SK-N-MC (cell line): ENCODE measurements around the gene LLGL2.

ENCODE experiments used
- DNase-seq: peaks from one replicate; pipeline ENCODE4 v3.0.0-alpha.2; 2011; ENCODE audit warnings: low read depth, low spot score
- H3K27ac ChIP-seq: fragments of 200-600 bp; sonication (generic); 2 replicates; pipeline ENCODE4 v1.5.1; 2016; ENCODE audit warnings: mixed run types
- H3K36me3 ChIP-seq: fragments of 200-600 bp; sonication (generic); 2 replicates; pipeline ENCODE4 v1.6.1; 2017; ENCODE audit warnings: antibody characterized with exemption, low read length, mixed read lengths; ENCODE audit not compliant: insufficient read depth
- H3K4me3 ChIP-seq: fragments of 200-600 bp; sonication (generic); 2 replicates; pipeline ENCODE4 v1.5.1; 2016
- H3K9ac ChIP-seq: fragments of 200-600 bp; sonication (generic); 2 replicates; pipeline ENCODE4 v1.8.0; 2017; ENCODE audit warnings: mixed run types, mixed read lengths; ENCODE audit not compliant: insufficient read length
- H3K9me3 ChIP-seq: fragments of 200-600 bp; sonication (generic); 2 replicates; pipeline ENCODE4 v1.6.1; 2017; ENCODE audit warnings: low read depth, mild to moderate bottlenecking, antibody characterized with exemption, low read length, moderate library complexity, mixed read lengths
- EZH2 ChIP-seq: fragments of 200-600 bp; sonication (generic); IDR thresholded peaks from one replicate; pipeline ENCODE4 v1.6.1; 2017; ENCODE audit warnings: antibody characterized with exemption
- FOXP2 ChIP-seq: optimal IDR thresholded peaks from 2 replicates; pipeline ENCODE3; 2011; ENCODE audit warnings: mild to moderate bottlenecking, moderate library complexity; ENCODE audit not compliant: insufficient read depth; ENCODE audit errors: extremely low read length, control extremely low read depth
- POLR2AphosphoS5 ChIP-seq: IDR thresholded peaks from 2 replicates; pipeline ENCODE4 v1.6.1; 2012; ENCODE audit warnings: mild to moderate bottlenecking, low read depth, low read length, borderline replicate concordance

The LLGL2 gene

DNA sequence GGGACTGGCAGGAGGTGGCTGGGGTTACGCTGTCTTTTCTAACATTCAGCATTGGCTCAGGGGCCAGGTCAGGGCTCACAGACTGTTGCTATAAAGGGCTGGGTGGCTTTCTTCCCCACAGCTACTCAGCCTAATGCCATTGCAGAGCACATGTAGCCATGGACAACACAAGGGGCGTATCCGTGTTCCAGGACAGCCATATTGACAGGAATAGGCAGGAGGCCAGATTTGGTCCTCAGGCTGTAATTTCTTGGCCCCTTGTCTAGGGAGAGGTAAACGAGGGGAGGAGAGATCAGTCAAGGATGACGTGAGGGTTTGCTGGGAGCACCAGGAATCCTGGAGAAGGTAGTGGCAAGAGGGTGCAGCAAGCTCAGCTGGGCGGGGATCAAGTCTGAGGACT lies 40.9 kb downstream of the LLGL2 start:
- H3K9me3 ChIP-seq = no peaks in the 10 kb centered on the region
- no peak for DNase-seq
- no peak overlapping the region for H3K4me3 ChIP-seq
- H3K27ac ChIP-seq = no peak overlapping the region
- TF ChIP-seq EZH2 = no peak
- TF ChIP-seq FOXP2 = no peak
- no peak for TF ChIP-seq POLR2AphosphoS5
- H3K36me3 ChIP-seq = no peaks in the 10 kb centered on the region
- no peak overlapping the region for H3K9ac ChIP-seq

DNA sequence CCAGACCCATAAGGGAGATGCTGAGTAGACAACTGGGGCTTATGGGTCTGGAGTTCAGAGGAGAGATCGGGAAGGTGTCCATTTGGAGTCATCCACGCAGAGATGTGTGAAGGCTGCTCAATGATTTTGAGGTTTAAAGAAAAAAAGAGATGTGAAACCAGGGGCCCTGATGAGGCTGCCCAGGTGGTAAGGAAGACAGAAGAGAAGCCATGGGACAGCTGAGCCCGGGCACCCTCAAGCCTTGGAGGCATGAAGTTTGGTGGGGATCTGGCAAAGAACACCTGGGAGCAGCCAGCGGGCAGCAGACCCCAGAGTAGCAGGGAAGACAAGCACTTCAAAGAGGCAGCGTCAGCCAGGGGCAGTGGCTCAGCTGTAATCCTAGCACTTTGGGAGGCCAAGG lies 41.3 kb downstream of the LLGL2 start:
- Histone ChIP-seq H3K9ac (no peak overlapping the region), H3K36me3 (no peaks in the 10 kb centered on the region)
- DNase-seq = no peak

DNA sequence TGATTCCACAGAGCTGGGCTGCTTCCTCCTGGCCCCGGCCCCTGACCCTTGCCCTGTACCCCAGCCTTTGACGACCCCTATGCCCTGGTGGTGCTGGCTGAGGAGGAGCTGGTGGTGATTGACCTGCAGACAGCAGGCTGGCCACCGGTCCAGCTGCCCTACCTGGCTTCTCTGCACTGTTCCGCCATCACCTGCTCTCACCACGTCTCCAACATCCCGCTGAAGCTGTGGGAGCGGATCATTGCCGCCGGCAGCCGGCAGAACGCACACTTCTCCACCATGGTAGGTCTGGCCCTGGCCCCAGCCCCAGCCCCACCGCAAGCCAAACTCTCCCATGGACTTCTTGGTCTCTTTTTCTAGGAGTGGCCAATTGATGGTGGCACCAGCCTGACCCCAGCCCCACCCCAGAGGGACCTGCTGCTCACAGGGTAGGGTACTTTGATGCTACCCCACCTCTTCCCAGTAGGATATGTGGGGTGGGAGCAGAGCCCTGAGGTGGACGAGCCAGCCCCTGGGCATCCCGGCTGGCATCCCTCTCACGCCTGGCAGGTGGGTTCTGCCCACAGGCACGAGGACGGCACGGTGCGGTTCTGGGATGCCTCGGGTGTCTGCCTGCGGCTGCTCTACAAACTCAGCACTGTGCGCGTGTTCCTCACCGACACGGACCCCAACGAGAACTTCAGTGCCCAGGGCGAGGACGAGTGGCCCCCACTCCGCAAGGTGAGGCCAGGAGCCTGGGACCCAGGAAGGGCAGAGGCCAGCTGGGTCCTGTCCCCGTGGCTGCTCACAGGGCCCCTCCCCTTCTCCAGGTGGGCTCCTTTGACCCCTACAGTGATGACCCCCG lies 43.1 kb downstream of the LLGL2 start:
- no peak for DNase-seq
- no peak overlapping the region for H3K9ac ChIP-seq
- H3K36me3 ChIP-seq = no peaks in the 10 kb centered on the region
- no peak overlapping the region for H3K4me3 ChIP-seq
- H3K9me3 ChIP-seq = no peaks in the 10 kb centered on the region
- H3K27ac ChIP-seq = no peak overlapping the region
- TF ChIP-seq FOXP2 (no peak), EZH2 (no peak), POLR2AphosphoS5 (no peak)

More for the DNA sequence above, 41.3 kb downstream of the LLGL2 start:
- no peak overlapping the region for H3K4me3 ChIP-seq
- no peak overlapping the region for H3K27ac ChIP-seq
- TF ChIP-seq EZH2 (no peak), FOXP2 (no peak), POLR2AphosphoS5 (no peak)
- H3K9me3 ChIP-seq = no peaks in the 10 kb centered on the region

DNA sequence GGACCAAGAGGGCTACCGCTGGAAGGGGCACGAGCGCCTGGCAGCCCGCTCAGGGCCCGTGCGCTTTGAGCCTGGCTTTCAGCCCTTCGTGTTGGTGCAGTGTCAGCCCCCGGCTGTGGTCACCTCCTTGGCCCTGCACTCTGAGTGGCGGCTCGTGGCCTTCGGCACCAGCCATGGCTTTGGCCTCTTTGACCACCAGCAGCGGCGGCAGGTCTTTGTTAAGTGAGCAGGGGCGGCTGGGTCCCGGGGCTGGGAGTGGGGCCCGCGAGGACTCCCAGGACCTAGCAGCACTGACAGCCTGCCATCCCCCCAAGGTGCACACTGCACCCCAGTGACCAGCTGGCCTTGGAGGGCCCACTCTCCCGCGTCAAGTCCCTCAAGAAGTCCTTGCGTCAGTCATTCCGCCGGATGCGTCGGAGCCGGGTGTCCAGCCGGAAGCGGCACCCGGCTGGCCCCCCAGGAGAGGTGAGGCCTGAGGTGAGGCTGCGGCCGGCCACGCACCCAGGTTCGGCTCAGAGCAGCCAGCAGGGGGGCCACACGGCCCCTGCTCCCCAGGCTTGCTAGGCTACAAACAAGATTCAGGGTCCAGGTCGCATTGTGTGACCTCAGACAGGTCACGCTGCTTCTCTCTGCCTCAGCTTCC lies 44.7 kb downstream of the LLGL2 start:
- Histone ChIP-seq H3K9ac (no peak overlapping the region), H3K27ac (no peak overlapping the region), H3K9me3 (no peaks in the 10 kb centered on the region), H3K4me3 (no peak overlapping the region), H3K36me3 (no peaks in the 10 kb centered on the region)
- DNase-seq = no peak
- TF ChIP-seq POLR2AphosphoS5 = no peak
- no peak for TF ChIP-seq EZH2
- TF ChIP-seq FOXP2 = no peak

DNA sequence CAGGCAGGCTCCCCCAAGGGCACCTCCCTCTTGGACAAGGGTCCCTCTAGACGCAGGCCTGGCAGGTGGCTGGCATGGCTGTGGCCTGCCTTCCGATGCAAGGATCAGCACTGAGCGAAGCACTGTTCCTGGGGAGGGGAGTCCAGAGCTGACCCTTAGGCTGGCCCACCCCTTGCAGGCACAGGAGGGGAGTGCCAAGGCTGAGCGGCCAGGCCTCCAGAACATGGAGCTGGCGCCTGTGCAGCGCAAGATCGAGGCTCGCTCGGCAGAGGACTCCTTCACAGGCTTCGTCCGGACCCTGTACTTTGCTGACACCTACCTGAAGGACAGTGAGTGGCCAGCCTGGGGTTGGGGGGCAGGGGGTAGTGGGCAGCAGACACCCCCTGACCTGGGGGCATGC lies 45.3 kb downstream of the LLGL2 start:
- no peaks in the 10 kb centered on the region for H3K9me3 ChIP-seq
- DNase-seq = no peak
- TF ChIP-seq FOXP2 (no peak), POLR2AphosphoS5 (no peak), EZH2 (no peak)
- H3K27ac ChIP-seq = no peak overlapping the region
- H3K9ac ChIP-seq = no peak overlapping the region
- no peak overlapping the region for H3K4me3 ChIP-seq
- no peaks in the 10 kb centered on the region for H3K36me3 ChIP-seq

DNA sequence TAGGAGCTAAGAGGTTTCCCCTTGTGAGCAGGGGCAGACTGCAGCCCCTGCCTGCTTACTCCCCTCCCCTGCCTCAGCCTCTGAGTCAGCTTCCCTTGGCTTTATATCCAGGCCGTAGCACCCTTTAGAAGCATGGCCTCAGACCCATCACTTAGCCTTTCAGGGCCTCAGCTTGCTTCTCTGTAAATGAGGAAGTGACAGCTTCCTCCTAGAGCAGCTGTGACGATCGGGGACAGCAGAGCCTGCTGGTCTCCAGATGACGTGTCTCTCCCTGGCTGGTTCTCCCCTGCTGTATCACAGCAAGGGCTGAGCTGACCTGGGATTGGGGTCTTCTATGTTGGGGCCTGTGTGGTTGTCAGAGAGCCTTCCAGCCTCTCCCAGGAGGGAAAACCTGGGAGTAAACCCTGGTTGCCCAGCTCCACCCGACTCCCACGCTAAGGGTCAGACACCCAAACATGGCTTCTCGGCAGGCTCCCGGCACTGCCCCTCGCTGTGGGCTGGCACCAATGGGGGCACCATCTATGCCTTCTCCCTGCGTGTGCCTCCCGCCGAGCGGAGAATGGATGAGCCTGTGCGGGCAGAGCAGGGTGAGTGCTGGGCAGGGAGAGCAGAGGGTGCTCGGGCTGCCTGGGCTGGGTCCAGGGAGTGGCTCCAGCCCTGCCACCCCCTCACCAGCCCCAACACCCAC lies 45.8 kb downstream of the LLGL2 start:
- no peak overlapping the region for H3K27ac ChIP-seq
- no peak overlapping the region for H3K9ac ChIP-seq

DNA sequence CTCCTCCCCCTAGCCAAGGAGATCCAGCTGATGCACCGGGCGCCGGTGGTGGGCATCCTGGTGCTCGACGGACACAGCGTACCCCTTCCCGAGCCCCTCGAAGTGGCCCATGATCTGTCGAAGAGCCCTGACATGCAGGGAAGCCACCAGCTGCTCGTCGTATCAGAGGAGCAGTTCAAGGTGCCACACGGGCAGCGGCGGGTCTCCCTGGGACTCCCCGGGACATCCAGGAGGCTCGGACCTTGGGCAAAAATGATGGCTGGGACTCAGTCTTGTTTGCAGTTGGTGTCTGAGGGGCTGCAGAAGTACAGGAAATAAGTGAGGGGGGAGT lies 46.4 kb downstream of the LLGL2 start:
- no peak for TF ChIP-seq POLR2AphosphoS5
- no peak for TF ChIP-seq FOXP2
- TF ChIP-seq EZH2 = no peak
- Histone ChIP-seq H3K36me3 (no peaks in the 10 kb centered on the region), H3K27ac (no peak overlapping the region), H3K9me3 (no peaks in the 10 kb centered on the region), H3K4me3 (no peak overlapping the region), H3K9ac (no peak overlapping the region)
- DNase-seq = no peak

More for the DNA sequence above, 45.8 kb downstream of the LLGL2 start:
- no peak overlapping the region for H3K4me3 ChIP-seq
- no peak for DNase-seq
- H3K9me3 ChIP-seq = no peaks in the 10 kb centered on the region
- H3K36me3 ChIP-seq = no peaks in the 10 kb centered on the region
- TF ChIP-seq EZH2 (no peak), POLR2AphosphoS5 (no peak), FOXP2 (no peak)
